Measurements from ENCODE around the gene SPRY4. TPM values are rescaled to one million over a fixed set of nuclear protein-coding genes. Genes with fewer than 3 reads are reported as not detected.
"Not testable (repeated sequence)": the region's sequence is repeated elsewhere in the genome, so short reads cannot be mapped to it uniquely, and the experiment has no call there.

SPRY4 gene
- total RNA-seq, 1 experiment from 2014 or later = 140 TPM

GRCh38 chr5:142297786-142298185 is 27.0 kb downstream of the SPRY4 start:
- H3K36me3 Mint-ChIP-seq = peaks cover 14% of the 10 kb centered on the region
- peak; percentile 65; the same call in 1 of the 2 replicates for TF ChIP-seq ZNF121 (CRISPR knock-in tag; IDR thresholded peaks at IDR 0.05)
- H3K9me3 Mint-ChIP-seq; H3K27me3 Mint-ChIP-seq (ENCODE audit: low read depth); H3K4me3 Mint-ChIP-seq; CTCF ChIA-PET; ATAC-seq; DNase-seq (ENCODE audit: low spot score): not testable (repeated sequence)
- peak overlapping the region; percentile 90; the same call in 1 of the 2 replicates for H3K27ac Mint-ChIP-seq
- peaks cover 55% of the 10 kb centered on the region for H3K4me1 Mint-ChIP-seq
- POLR2A ChIA-PET = interaction anchor here (0.7 kb wide), 2 partner anchors 75 to 110 kb away, joined by 3 to 4 read pairs; no protein-coding TSS in a partner anchor

- no peak for ATAC-seq
- no peaks in the 10 kb centered on the region for H3K27me3 Mint-ChIP-seq (ENCODE audit: low read depth)
- POLR2A ChIA-PET = interaction anchor here (0.7 kb wide), 1 partner anchor 109 kb away, joined by 3 read pairs; no protein-coding TSS in a partner anchor
These were observed 27.9 kb downstream of the SPRY4 start for GRCh38 chr5:142296914-142297417.

GRCh38 chr5:142295960-142296860 is 28.6 kb downstream of the SPRY4 start:
- no peak for ATAC-seq
- CTCF ChIA-PET = interaction anchor here (0.6 to 1.2 kb wide), 7 partner anchors 16 to 359 kb away, joined by 3 to 7 read pairs (median 3); no protein-coding TSS in a partner anchor
- H3K27ac Mint-ChIP-seq = peak overlapping the region; percentile 93
- no peak for DNase-seq (ENCODE audit: low spot score)
- H3K4me3 Mint-ChIP-seq = no peak overlapping the region
- H3K36me3 Mint-ChIP-seq = peaks cover 17% of the 10 kb centered on the region
- H3K9me3 Mint-ChIP-seq = no peaks in the 10 kb centered on the region
- peaks cover 54% of the 10 kb centered on the region for H3K4me1 Mint-ChIP-seq
- TF ChIP-seq, protein P1, sequence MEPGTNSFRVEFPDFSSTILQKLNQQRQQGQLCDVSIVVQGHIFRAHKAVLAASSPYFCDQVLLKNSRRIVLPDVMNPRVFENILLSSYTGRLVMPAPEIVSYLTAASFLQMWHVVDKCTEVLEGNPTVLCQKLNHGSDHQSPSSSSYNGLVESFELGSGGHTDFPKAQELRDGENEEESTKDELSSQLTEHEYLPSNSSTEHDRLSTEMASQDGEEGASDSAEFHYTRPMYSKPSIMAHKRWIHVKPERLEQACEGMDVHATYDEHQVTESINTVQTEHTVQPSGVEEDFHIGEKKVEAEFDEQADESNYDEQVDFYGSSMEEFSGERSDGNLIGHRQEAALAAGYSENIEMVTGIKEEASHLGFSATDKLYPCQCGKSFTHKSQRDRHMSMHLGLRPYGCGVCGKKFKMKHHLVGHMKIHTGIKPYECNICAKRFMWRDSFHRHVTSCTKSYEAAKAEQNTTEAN (CRISPR knock-in tag; IDR thresholded peaks at IDR 0.05) = no peak
- no peak for TF ChIP-seq JAZF1 (CRISPR knock-in tag; IDR thresholded peaks at IDR 0.05)
- no peak for TF ChIP-seq CREM (CRISPR knock-in tag; IDR thresholded peaks at IDR 0.05)
- TF ChIP-seq, protein P2, sequence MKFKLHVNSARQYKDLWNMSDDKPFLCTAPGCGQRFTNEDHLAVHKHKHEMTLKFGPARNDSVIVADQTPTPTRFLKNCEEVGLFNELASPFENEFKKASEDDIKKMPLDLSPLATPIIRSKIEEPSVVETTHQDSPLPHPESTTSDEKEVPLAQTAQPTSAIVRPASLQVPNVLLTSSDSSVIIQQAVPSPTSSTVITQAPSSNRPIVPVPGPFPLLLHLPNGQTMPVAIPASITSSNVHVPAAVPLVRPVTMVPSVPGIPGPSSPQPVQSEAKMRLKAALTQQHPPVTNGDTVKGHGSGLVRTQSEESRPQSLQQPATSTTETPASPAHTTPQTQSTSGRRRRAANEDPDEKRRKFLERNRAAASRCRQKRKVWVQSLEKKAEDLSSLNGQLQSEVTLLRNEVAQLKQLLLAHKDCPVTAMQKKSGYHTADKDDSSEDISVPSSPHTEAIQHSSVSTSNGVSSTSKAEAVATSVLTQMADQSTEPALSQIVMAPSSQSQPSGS (CRISPR knock-in tag; IDR thresholded peaks at IDR 0.05; ENCODE audit: borderline replicate concordance, low read depth) = no peak
- peak; percentile 69; the same call in 1 of the 2 replicates for TF ChIP-seq EMX1 (CRISPR knock-in tag; IDR thresholded peaks at IDR 0.05)
- no peaks in the 10 kb centered on the region for H3K27me3 Mint-ChIP-seq (ENCODE audit: low read depth)
- POLR2A ChIA-PET = interaction anchor here (0.6 kb wide), 1 partner anchor 138 kb away, joined by 6 read pairs; no protein-coding TSS in a partner anchor

More at GRCh38 chr5:142296914-142297417, 27.9 kb downstream of the SPRY4 start:
- H3K9me3 Mint-ChIP-seq = no peaks in the 10 kb centered on the region
- peaks cover 56% of the 10 kb centered on the region for H3K4me1 Mint-ChIP-seq
- no peak for DNase-seq (ENCODE audit: low spot score)
- H3K4me3 Mint-ChIP-seq = no peak overlapping the region
- CTCF ChIA-PET = interaction anchor here (0.8 to 1.0 kb wide), 4 partner anchors 17 to 359 kb away, joined by 3 to 5 read pairs (median 3); no protein-coding TSS in a partner anchor
- peaks cover 18% of the 10 kb centered on the region for H3K36me3 Mint-ChIP-seq
- TF ChIP-seq ESRRA (CRISPR knock-in tag; IDR thresholded peaks at IDR 0.05; ENCODE audit: borderline replicate concordance) = no peak
- no peak for TF ChIP-seq ATF1 (CRISPR knock-in tag; IDR thresholded peaks at IDR 0.05)
- TF ChIP-seq GABPB1 (CRISPR knock-in tag; IDR thresholded peaks at IDR 0.05) = no peak
- no peak for TF ChIP-seq ZNF263 (CRISPR knock-in tag; IDR thresholded peaks at IDR 0.05; ENCODE audit: low read depth)
- no peak for TF ChIP-seq TEAD4 (CRISPR knock-in tag; IDR thresholded peaks at IDR 0.05)
- TF ChIP-seq ZNF416 (CRISPR knock-in tag; IDR thresholded peaks at IDR 0.05) = no peak
- TF ChIP-seq GTF2I (CRISPR knock-in tag; conservative IDR thresholded peaks at IDR 0.05) = no peak
- TF ChIP-seq ZNF396 (CRISPR knock-in tag; IDR thresholded peaks at IDR 0.05; ENCODE audit: borderline replicate concordance) = no peak
- no peak for TF ChIP-seq NFATC4 (CRISPR knock-in tag; IDR thresholded peaks at IDR 0.05)
- TF ChIP-seq, protein P3, sequence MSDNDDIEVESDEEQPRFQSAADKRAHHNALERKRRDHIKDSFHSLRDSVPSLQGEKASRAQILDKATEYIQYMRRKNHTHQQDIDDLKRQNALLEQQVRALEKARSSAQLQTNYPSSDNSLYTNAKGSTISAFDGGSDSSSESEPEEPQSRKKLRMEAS (CRISPR knock-in tag; IDR thresholded peaks at IDR 0.05) = no peak
- TF ChIP-seq CREB1 (CRISPR knock-in tag; IDR thresholded peaks at IDR 0.05) = no peak
- no peak for TF ChIP-seq ZNF423 (CRISPR knock-in tag; IDR thresholded peaks at IDR 0.05)
- H3K27ac Mint-ChIP-seq = peak overlapping the region; percentile 93

All from WTC11 (cell line).